GM13977 (cell line): Measurements from ENCODE around the gene FBXL17.

Experiments
- DNase-seq: peaks from one replicate; pipeline ENCODE4 v3.0.0; 2012; ENCODE audit warnings: low spot score
- CTCF ChIP-seq: IDR thresholded peaks from 2 replicates; pipeline ENCODE4 v1.5.1; 2012; ENCODE audit warnings: mild to moderate bottlenecking, control low read depth; ENCODE audit not compliant: insufficient read depth; ENCODE audit errors: extremely low read depth, missing control alignments
- in situ Hi-C: fragments of 300-500 bp; cut with MboI; formaldehyde crosslinking; loops from one replicate; pipeline ENCODE4 v1.12.0; 2022; ENCODE audit warnings: low sequenced_read_pairs, low pct_unique_long_range_greater_than_20kb, mixed read lengths, inconsistent platforms; ENCODE audit not compliant: unreplicated experiment

The FBXL17 gene

DNA sequence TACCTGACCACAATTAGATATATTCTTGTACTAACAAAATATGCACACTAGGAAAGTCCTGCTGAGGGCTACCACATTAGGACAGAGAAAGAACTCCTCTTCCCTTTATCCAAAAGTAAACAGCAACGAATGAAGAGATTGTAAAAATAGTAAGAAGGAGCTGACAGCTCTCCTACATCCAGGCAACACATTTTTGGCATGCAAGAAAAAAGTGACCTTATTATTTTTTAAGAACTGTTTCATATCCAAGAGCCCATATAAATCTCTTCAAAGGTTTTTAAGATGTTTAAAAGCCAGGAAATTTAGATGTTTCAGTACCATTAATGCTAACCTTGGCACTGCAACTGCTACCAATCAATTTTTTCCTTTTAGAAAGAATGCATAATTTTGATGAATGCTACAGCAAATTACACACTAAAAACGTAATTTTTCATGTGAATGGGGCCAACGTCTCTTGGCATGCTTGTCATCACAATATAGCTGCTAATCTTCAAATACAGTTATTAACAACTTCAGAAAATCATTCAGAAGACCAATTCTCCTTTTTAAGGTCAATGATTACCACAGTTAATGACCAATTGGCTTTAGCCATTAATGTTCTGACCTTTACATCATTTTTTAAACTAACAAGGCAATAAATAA lies 132.0 kb downstream of the FBXL17 start:
- in situ Hi-C loops = no loop called here
- DNase-seq = no peak

DNA sequence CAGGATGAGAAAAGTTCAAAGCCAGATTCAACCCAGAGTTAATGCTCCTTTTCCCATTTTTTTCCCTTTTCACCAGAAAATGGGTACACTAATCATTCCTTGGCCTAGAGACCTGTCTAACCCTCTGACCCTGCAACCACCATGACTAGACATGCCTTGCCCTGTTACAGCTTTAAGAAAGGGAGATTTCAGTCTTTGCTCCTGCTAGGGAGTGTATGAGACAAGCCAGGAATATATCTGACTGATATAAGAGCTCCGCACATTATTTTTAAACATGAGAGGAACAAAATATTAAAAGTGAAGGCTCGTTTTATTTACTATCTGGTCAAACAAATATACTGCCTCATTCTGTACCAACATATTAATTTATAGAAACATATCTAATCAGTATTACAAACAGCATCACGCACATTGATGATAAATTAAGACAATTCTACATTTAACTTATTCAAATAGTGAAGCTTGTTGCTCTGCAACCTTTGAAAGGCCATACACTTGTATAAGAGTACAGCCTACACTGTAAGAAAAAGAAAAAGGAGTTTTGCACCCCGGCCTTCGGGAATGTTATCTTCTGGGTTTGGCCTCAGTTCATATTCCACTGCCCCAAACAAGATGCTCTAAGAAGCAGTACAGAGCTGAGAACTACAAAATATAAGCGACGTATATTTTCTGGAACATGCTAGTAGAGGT lies 132.7 kb downstream of the FBXL17 start:
- in situ Hi-C loops = no loop called here
- DNase-seq = no peak
- no peak for TF ChIP-seq CTCF

More for the DNA sequence above, 132.0 kb downstream of the FBXL17 start:
- no peak for TF ChIP-seq CTCF

GRCh38 chr5:108238936-108239887 lies 142.7 kb downstream of the FBXL17 start:
- in situ Hi-C loops = no loop called here
- no peak for DNase-seq
- no peak for TF ChIP-seq CTCF

GRCh38 chr5:108238461-108238860 lies 143.4 kb downstream of the FBXL17 start:
- in situ Hi-C loops = no loop called here
- no peak for TF ChIP-seq CTCF
- DNase-seq = no peak

- no peak for DNase-seq
- no peak for TF ChIP-seq CTCF
- in situ Hi-C loops = no loop called here
Observed at GRCh38 chr5:108233617-108234155, 148.2 kb downstream of the FBXL17 start.

- no peak for TF ChIP-seq CTCF
- no peak for DNase-seq
- in situ Hi-C loops = no loop called here
Observed at GRCh38 chr5:108232805-108233204, 149.1 kb downstream of the FBXL17 start.
